Amniotic epithelial cell (primary cell): ENCODE results near the gene ZNF439.
"Not testable (repeated sequence)": the region's sequence is repeated elsewhere in the genome, so short reads cannot be mapped to it uniquely, and the experiment has no call there.

Experiments
- DNase-seq: peaks from one replicate; pipeline ENCODE4 v3.0.0-alpha.2; 2010; ENCODE audit warnings: low read depth

Gene ZNF439

DNA sequence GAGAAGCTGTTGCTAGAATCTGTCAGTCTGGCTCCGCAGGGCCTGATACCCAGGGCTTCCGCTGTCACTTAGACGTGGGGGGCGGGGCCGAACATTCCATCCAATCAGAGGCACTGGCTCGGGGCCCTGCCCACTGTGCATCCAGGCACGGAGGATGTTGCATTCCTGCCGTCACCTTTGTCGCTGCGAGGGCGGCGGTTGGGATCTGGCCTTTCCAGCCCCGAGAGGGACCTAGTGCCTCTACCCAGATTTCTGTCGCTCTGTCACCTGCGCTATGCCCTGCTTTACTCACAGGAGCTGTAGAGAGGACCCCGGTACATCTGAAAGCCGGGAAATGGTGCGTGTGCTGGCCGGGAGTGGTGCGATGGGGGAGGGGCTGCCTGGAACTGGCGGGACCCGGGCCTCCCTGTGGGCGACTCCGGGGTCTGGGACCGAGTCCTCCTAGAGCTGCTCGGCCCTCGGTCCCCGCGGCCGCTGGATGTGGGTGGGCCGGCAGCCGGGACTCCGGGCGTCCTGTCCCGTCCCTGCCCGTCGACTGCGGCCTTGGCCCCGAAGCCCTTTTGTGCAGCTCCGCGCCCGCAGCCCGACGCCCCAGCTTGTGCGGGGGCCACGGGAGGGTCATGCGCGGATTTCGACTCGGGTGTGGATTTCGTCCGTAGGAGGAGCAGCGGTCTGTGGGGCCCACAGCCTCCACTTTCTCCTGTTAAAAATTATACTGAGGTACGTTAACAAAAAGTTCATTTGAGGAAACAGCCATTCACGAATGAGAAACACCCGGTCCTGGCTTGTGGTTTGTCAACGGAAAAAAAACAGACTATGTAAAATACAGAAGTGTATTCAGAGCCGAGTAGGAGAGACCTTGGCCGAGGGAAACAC is at the start of gene ZNF439:
TSS of gene ZNF439 (plus strand) at position 133 of the 876 bp plus-strand sequence. CDS start at position 275, 142 bp downstream.
- peak; percentile 53 for DNase-seq

DNA sequence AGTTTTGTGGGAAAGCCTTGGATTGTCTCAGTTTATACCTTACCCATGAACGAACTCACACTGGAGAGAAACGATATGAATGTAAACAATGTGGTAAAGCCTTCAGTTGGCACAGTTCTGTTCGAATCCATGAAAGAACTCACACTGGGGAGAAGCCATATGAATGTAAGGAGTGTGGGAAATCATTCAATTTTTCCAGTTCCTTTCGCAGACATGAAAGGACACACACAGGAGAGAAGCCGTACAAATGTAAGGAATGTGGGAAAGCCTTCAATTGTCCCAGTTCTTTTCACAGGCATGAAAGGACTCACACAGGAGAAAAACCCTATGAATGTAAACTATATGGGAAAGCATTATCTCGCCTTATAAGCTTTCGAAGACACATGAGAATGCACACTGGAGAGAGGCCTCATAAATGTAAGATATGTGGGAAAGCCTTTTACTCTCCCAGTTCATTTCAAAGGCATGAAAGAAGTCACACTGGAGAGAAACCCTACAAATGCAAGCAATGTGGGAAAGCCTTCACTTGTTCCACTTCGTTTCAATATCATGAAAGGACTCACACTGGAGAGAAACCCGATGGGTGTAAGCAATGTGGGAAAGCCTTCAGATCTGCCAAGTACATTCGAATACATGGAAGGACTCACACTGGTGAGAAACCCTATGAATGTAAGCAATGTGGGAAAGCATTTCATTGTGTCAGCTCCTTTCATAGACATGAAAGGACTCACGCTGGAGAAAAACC is 42.0 kb upstream of the ZNF439 start:
- DNase-seq = peak; percentile 13

DNA sequence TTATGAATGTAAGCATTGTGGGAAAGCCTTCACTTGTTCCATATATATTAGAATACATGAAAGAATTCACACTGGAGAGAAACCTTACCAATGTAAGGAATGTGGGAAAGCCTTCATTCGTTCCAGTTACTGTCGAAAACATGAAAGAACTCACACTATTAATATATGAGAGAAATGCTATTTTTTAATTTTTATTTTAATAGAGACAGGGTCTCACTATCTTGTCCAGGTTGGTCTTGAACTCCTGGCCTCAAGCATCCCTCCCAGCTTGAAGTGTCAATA is 41.5 kb upstream of the ZNF439 start:
- no peak for DNase-seq

DNA sequence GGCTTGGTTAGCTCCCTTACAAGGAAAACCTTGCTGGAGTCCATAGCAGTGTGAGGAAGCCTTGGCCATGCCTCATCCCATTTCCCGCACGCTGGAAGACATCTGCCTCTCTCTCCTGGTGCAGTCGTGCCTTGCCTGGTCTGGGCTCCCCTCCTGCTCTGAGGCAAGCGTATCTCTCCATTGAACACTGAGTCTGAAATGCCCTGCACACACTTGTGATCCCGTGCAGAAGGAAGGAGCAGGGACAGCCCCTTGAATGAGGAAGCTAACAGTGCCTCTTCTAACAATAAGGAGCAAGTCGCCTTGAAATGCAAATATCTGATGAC is 34.9 kb upstream of the ZNF439 start:
- no peak for DNase-seq

DNA sequence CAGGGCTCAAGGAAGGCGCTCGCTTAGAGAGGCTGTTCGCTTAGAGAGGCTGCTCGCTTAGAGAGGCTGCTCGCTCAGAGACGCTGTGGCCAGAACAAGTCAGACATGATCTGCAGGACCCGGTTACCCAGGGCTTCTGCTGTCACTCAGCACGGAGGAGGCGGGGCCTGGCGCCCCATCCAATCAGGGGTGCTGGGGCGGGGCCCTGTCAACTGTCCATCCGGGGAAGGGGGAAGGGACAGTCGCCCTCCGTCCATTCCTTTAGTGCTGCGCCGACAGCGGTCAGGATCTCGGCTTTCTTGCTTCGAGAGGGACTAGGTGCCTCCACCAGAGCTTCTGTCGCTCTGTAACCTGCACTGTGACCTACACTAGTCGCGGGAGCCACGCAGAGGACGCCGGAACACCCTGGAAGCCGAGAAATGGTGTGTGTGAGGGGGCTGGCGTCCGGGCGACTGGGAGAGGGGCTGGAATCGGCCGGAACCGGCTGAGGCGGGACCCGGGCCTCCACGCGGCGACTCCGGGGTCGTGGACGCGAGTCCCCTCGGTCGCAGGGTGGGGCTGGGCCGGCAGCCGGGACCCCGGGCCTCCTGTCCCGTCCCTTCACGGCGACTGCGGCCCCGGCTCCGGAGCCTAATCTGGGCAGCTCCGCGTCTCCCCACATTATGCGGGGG is 34.4 kb upstream of the ZNF439 start, which contains the start of gene ZNF440:
TSS of gene ZNF440 (plus strand) at position 245 of the 671 bp plus-strand sequence. CDS start at position 420, 175 bp downstream.
- peak; percentile 90 for DNase-seq

DNA sequence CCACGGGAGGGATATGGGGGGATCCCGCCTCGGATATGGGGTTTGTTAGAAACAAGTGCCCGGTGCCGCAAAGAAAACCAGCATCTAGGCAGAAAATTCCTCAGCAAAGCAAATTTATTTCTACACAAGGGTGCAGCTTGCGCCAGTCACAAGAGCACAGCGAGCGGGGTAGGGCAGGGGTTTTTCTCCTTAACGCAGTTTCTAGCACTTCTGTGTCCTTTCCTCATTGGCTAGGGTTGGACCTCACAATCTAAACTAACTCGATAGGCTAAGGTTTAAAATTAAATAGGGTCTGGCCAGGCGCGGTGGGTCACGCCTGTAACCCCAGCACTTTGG is 33.9 kb upstream of the ZNF439 start:
- DNase-seq = peak; percentile 39

DNA sequence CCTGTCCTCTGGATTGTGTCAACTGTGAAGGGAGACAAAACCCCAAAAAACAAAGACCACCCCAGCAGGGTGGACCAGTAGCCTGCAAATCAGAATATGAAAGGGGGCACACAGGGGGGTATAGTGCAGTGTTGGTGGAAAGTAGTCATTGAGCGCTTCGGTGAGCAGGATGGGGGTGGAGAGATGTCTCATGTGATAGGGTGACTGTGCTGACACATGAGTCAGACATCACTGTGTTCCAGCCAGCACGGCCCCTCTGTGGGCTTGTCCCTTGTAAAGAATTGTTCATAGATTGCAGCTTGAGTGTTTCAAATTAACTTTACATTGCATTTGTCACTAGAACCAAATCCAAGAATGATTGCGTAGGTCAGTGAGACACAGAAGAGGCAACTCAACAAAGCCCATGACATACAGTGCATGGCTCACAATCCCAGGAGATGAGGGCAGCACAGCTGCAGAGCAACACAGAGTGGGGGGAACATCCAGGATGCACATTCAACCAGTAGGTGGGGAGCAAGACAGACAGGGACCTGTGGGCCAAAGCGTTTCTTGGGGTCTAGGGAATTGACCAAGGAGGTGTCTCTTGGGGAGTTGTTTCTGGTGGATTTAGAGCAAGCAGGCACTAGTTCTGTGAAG is 26.9 kb upstream of the ZNF439 start:
- DNase-seq = peak; percentile 7

DNA sequence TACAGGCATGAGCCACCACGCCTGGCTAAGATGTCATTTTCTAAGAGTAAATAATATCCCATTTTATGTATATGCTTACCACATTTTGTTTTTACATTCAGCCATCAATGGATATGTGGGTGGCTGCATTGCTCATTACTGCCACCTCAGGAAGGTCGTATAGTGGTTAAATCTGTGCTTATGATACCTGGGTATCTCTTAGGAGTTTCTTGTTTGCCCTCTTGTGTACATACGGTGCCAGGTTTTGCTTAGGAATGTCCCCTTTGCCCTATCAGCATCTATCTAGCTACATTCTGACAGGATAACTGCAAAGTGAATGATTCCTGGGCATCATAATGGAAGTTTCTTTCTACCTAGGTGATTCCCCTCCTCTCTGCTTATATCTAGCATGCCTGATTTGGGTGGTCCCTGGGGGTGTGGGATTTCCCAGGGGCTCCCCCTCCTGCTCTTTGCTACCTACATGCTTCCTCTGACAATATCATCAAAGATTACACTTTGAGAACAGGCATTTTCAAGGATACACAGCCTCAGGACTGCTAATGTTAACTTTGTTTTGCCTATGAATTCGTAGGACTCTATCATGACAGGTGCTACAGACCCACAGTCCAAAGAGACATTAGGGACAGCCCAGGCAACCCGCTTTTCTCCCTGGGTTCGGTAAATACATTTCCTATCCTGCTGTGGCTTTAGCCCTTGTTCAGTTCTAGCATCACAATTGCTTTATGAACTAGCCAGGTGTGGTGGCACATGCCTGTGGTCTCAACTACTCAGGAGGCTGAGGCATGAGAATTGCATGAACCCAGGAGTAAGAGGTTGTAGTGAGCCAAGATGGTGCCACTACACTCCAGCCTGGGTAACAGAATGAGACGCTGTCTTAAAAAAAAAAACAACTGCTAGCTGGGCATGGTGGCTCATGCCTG is 19.3 kb upstream of the ZNF439 start:
- not testable (repeated sequence) for DNase-seq

DNA sequence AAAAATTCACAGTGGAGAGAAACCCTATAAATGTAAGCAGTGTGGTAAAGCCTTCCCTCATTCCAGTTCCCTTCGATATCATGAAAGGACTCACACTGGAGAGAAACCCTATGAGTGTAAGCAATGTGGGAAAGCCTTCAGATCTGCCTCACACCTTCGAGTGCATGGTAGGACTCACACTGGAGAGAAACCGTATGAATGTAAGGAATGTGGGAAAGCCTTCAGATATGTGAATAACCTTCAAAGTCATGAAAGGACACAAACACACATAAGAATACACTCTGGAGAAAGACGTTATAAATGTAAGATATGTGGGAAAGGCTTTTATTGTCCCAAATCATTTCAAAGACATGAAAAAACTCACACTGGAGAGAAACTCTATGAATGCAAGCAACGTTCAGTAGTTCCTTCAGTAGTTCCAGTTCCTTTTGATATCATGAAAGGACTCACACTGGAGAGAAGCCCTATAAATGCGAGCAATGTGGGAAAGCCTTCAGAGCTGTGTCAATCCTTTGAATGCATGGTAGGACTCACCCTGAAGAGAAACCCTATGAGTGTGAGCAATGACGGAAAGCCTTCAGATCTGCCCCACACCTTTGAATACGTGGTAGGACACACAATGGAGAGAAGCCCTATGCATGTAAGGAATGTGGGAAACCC is 16.1 kb upstream of the ZNF439 start:
- DNase-seq = peak; percentile 22

DNA sequence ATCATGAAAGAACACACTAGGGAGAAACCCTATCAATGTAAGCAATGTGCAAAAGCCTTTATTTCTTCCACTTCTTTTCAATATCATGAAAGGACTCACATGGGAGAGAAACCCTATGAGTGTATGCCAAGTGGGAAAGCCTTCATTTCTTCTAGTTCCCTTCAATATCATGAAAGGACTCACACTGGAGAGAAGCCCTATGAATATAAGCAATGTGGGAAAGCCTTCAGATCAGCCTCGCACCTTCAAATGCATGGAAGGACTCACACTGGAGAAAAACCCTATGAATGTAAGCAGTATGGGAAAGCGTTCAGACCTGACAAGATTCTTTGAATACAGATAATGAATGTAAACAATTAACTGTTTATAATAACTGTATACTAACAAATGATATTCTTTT is 15.0 kb upstream of the ZNF439 start:
- DNase-seq = peak; percentile 11

DNA sequence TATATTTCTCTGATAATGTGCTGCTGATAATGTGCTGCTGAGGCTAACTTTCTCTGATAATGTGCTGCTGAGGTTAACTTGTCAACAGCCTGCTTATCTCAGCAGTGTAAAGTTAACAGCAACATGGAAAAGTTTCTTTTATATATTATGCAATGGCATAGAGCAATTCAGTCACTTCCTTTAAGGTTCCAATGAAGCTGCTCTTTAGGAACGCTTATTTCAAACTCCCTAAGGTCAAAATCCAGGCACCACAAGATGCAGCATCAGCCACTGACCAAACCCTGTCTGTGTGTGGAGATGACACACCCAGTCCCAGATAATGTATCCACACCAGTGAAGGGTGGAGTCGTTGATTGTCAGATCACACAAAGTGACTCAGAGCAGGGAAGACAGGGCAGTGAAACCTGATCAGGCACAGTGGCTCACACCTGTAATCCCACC is 12.9 kb upstream of the ZNF439 start:
- DNase-seq = not testable (repeated sequence)

DNA sequence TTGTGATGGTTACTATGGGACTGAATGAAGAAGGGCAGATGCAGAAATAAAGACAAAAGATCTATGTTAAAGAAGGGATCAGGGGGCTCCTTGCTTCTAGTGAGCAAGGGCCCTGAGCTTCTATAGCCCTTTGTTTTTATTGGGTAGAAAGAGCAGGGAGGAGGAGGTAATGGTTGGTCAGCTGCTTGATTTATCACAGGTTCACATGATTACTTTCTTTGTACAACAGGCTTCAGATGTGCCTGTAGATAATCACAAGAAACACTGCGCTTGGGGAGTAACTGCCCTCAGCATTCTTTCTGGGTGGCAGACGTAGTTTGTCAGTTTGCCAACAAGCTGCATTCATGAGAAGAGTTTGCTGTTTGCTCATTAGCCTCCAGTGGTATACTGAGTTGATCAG is 4.8 kb upstream of the ZNF439 start:
- DNase-seq = peak; percentile 1

DNA sequence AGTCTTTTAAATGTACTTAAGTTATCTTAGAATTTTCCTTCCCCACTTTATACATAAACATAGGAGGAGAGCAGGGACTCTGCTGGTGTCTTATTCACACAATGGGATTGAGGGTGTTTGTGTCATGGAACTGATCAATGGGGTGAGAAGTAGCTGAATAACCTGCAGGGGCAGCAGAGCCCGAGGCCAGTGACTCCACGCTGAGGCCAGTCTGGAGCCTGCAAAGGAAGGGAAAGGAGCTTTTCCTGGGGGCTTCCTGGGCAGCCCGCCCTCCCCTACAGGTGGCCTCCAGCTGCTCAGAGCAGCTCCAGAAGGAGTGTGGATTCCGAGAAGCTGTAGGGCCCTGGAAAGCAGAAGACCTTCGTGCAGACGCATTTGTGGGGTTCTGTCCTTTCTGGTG is 911 bp upstream of the ZNF439 start:
- DNase-seq = not testable (repeated sequence)

DNA sequence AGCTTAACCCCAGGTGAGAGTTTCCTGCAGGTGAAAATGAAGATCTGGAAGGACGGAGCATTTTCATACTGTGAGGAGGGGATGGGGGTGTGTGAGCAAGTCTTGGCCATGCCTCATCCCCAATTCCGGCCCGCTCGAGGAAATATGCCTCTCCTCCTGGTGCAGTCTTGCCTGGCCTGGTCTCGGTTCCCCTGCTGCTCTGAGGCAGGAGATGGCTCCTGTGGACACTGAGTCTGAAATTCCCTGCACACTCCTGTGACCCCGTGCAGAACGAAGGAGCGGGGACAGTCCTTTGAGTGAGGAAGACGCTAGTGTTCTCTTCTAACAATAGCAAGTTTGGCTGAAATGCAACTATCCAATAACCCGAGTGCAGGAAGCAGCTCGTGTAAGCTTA is 329 bp upstream of the ZNF439 start:
- no peak for DNase-seq

DNA sequence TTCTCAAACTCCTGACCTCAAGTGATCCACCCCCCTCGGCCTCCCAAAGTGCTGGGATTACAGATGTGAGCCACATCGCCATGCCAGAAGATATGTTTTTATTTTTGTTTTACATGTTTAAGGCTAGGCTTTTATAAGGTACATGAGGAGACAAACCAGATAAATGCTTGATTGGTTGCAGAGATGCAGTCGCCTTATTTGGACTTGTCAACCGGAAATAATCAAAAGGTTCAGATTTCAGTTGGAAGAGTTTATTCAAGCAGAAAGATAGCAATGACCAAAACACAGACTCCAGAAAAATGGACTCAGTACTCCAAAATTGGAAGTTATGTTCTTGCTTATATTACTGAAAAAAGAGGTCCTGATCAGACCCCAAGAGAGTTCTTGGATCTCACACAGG is 1.8 kb downstream of the ZNF439 start:
- not testable (repeated sequence) for DNase-seq

DNA sequence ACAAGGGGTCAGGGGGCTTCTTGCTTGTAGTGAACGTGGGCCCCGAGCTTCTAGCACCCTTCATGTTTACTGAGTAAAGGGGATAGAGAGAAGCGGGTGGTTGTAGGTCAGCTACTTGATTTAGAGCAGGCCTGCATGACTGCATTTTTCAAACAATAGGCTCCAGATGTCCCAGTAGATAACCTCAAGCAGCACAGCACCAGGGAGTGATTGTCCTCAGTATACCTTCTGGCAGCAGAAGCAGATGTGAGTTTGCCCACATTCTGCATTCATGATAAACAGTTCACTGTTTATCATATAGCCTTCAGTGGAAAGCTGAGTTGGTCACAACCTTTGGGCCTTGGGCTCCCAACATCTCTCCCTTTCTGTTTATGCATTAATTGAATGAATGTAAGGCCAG is 4.8 kb downstream of the ZNF439 start:
- no peak for DNase-seq

DNA sequence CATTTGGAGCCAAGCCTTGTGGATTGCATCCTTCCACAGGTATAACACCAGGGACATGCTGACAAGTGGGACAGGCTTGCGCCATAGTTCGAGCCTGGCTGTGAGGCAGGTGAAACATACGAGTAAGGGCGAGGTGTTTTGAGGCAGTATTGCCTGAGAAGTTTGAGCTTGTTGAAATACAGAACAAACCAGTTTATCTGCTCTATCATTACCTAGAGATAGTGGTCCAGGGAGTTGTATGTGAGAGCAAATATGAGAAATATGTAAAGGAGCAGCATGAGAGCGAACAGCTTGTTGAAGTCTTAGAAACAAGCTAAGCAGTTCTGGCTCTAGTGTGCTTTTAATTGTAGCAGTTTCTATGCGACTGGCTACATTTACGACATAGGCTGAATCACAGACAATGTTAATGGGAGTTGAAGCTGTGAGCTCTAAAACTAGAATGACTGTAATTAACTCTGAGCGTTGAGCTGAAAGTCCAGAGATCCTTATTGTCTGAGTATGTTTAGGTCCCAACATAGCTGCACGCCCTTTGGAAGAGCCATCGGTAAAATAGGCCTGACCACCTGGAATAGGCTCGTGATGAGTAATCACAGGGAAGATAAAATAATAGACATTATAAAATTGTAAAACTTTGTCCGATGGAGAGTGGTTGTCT is 8.2 kb downstream of the ZNF439 start:
- no peak for DNase-seq

DNA sequence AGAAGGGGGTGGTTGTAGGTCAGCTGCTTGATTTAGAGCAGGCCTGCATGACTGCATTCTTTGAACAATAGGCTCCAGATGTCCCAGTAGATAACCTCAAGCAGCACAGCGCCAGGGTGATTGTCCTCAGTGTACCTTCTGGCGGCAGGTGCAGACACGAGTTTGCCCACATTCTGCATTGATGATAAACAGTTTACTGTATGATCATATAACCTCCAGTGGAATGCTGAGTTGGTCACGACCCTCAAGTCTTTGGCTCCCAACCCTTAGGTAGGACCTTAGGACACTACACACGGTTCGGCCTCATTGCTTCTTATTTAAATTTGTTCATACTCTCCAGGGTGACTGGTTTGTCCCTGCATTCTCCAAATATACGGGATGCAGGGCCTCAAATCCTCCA is 12.2 kb downstream of the ZNF439 start:
- DNase-seq = no peak

DNA sequence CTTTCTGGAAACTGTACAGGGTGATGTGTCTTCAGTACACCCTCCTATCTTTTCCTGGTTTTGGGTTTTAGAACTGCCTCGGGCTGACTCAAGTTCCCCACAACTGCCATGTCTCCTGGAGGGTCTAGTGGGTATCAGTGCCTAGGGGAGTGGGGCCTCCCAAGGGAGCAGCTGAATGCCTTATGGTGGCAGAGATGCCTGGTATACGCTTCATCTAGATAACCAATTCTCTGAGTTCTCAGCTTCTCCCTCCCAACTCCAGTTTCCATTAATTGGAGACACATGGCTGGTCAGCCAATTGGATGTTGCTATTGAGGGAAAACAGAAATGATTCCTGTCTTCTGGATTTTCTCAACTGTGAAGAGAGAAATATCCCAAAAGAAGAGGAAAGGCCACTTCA is 12.8 kb downstream of the ZNF439 start:
- DNase-seq = no peak

DNA sequence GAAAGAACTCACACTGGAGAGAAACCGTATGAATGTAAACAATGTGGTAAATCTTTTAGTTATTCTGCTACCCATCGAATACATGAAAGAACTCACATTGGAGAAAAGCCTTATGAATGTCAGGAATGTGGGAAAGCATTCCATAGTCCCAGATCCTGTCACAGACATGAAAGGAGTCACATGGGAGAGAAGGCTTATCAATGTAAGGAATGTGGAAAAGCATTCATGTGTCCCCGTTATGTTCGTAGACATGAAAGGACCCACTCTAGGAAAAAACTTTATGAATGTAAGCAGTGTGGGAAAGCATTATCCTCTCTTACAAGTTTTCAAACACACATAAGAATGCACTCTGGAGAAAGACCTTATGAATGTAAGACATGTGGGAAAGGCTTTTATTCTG is 19.2 kb downstream of the ZNF439 start:
- DNase-seq = not testable (repeated sequence)
